Activated CD8-positive, alpha-beta memory T cell treated with anti-CD3 and anti-CD28 coated beads, Interleukin-2, amount 50 U/mL, for 1 hour (primary cell): Measurements from ENCODE around the gene SPEM2.
"Not testable (repeated sequence)": the region's sequence is repeated elsewhere in the genome, so short reads cannot be mapped to it uniquely, and the experiment has no call there.

ENCODE experiments used
- DNase-seq: peaks from one replicate; pipeline ENCODE4 v3.0.0-alpha.2; 2020; ENCODE audit errors: extremely low read depth

The SPEM2 gene

GRCh38 chr17:7442142-7442541 lies 16.7 kb downstream of the SPEM2 start:
- DNase-seq: no peak

GRCh38 chr17:7443499-7444485 lies 18.4 kb downstream of the SPEM2 start:
- no peak for DNase-seq

- DNase-seq: no peak
Measured at GRCh38 chr17:7444682-7445618, 19.5 kb downstream of the SPEM2 start, which contains the start of gene CHRNB1. Gene CHRNB1, plus strand, starts transcription at chr17:7445061. Its CDS starts 67 bp downstream, at chr17:7445128.

GRCh38 chr17:7445619-7445968 lies 20.2 kb downstream of the SPEM2 start:
- DNase-seq: no peak

GRCh38 chr17:7448461-7448860 lies 23.0 kb downstream of the SPEM2 start:
- DNase-seq: no peak

DNA sequence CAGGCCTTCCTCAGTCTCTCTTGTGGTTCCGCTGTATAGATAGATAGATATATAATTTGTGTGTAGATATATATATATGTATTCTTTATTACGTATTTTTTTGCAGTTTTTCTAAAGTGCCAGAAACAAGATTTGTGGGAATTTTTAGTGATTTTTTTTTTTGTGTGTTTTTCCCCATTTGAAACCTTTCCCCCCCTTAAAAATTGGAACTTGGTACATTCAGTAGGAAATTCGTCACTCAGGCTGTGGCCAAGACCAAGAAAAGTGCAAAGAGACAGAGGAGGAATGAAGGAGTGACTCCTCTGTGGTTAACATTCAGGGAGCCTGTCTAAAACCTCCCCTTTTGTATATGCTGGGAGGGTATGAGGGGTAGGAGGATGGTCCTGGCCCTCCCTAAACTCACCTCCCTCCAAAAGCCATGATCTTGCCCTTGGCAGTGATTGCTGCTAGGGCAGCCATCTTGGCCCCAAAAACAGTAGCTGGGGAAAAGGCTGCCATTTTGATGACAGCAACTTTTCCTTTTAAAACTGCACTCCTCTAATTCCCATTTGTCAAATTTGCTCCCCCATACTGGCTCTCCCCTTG lies 34.6 kb downstream of the SPEM2 start:
- DNase-seq: no peak

DNA sequence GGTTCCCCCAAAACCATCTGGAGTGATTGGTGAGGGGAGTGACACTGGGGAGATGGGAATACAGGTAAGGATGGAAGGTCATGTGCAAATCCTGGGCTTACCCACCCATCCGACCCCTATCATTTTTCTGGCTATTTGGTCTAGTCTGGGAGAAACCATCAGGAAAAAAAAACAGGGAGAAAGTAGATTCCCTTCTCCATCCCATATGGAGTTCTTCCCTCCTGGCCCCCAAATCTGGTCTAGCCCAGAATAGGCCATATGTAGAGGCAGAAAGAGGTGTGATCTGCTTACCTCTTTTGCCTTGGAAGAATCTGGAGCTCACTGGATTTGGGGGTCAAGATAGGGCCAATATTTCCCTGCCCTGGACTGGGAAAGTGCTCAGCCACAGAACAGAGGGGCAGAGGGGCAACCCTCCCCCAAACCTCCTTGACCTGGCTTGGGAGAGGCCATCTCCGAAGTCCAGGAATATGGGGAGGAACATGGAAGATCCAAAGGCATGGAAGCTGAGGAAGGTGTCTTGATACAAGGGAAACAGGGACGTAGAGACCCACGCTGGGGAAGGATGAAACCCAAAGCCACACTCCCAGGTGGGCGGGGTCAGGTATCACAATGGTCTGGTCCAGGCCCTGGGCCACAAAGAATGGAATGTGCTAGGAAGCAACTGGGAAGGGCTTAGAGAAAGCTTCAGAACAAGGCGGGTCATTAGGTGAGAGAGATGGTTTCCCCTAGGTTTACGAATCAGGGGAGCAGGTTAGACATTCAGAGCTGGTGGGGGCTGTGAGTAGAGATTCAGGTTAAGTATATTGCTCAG lies 35.6 kb downstream of the SPEM2 start:
- no peak for DNase-seq

- DNase-seq: no peak
Measured at GRCh38 chr17:7462474-7463371, 37.3 kb downstream of the SPEM2 start.

- no peak for DNase-seq
Measured at GRCh38 chr17:7463372-7463846, 38.0 kb downstream of the SPEM2 start.

- no peak for DNase-seq
Measured at GRCh38 chr17:7464081-7464480, 38.7 kb downstream of the SPEM2 start.

- no peak for DNase-seq
Measured at GRCh38 chr17:7465597-7466275, 40.3 kb downstream of the SPEM2 start.

DNA sequence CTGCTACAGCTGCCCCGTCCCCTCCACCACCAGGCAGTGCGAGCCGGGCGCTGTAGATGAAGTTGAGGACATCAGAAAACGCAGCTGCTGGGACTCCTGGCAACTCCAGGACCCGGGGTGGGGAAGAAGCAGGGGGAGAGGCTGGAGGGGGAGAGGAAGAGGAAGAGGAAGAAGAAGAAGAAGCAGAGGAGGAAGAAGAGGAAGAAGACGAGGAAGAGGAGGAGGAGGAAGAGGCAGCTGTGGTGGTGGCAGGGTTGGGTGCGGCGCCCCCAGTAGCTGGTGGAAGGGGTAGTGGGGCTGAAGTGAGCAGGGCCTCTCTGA lies 40.9 kb downstream of the SPEM2 start:
- no peak for DNase-seq

DNA sequence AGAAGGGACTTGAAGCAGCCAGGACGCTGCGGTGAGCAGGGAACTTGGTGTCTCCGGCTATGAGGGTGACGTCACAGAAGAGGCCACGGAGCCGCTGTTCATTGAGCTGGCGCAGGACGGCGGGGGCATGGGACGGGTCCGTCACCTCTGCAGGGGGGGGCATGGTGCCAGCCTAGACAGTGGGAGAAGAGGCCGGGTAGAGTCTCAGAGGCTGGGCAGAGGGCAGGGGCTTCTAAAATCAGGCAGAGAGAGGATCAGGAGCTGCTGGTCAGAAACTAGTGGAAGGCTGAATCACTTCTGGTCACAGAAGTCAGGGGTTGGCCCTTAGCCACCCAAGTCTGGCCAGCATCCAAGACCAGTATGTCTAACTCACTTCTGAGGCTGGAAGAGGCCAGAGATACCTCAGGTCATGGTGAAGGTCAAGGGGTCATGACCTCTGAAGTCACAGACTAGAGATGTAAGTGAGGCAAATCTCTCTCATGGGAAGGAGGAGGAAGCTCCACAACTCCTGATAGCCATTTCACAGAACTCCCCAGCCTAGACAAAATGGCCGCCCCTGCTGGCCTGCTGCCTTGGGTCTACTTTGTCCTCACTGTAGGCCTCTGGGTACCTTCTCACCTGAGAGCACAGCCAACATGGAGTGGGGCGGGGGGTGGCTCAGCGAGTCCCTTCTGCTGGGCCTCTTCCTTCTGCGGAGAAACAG lies 41.4 kb downstream of the SPEM2 start:
- no peak for DNase-seq

DNA sequence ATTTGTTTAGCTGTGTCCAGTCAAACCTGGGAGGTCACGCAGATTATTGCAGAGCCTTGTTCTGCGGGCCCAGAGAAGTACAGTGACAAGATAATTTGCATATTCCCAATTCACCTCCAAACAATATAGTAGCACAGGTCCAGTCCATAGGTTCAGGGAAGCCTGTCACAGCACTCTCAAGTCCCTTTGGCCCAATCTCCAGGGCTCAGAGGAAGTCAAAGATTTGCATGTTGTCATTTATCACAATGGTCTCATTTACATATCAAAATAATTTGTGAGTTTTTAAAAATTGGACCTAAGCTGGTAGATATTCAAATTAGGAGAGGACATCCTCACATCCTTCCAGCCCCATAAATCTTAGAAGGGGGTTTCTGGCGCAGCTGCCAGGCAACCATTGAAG lies 42.1 kb downstream of the SPEM2 start:
- DNase-seq: no peak

GRCh38 chr17:7468290-7468689 lies 42.9 kb downstream of the SPEM2 start:
- no peak for DNase-seq

- DNase-seq: no peak
Measured at GRCh38 chr17:7468804-7469389, 43.5 kb downstream of the SPEM2 start.

DNA sequence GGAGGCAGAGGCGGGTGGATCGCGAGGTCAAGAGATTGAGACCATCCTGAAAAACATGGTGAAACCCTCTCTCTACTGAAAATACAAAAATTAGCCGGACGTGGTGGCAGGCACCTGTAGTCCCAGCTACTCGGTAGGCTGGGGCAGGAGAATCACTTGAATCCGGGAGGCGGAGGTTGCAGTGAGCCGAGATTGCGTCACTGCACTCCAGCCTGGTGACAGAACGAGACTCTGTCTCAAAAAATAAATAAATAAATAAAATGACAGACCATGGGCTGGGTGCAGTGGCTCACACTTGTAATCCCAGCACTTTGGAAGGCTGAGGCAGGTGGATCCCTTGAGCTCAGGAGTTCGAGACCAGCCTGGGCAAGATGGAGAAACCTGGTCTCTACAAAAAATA lies 44.4 kb downstream of the SPEM2 start:
- DNase-seq: not testable (repeated sequence)

DNA sequence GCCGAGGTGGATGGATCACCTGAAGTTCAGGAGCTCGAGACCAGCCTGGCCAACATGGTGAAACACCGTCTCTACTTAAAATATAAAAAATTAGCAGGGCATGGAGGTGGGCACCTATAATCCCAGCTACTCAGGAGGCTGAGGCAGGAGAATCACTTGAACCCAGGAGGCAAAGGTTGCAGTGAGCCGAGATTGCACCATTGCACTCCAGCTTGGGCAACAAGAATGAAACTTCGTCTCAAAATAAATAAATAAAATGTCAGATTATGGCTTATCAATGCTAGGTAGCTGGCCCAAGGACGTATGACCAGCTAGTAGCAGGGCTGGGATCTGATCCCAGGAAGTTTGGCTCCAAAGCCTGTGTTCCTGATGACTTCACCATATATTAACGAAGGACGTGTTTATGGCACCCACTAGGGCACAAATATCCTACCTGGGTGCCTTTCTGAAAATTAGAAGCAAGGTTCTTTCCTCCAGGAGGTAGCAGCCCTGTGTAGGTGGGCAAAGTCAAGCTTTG lies 45.1 kb downstream of the SPEM2 start:
- not testable (repeated sequence) for DNase-seq
